Upper lobe of left lung (tissue), 6 donors: ENCODE measurements around the gene SCIMP. TPM values are rescaled to one million over a fixed set of nuclear protein-coding genes. Genes with fewer than 3 reads are reported as not detected.
"Not testable (repeated sequence)": the region's sequence is repeated elsewhere in the genome, so short reads cannot be mapped to it uniquely, and the experiment has no call there.

Experiments
- ATAC-seq, 2 donors: fragments of 200-7000 bp; cut with Tn5 transposase; one replicate each; pipeline ENCODE4 v1.9.1; 2022; ENCODE audit warnings: mild to moderate bottlenecking in 2 of 2, moderate library complexity in 2 of 2; ENCODE audit not compliant: low FRiP score in 2 of 2
- DNase-seq, 2 donors: peaks; one replicate each; pipeline ENCODE4 v3.0.0-alpha.2; 2019 to 2020
- H3K27ac ChIP-seq, 4 donors: fragments of 200-600 bp; sonication (generic); one replicate each; pipeline ENCODE4 v1.5.1; 2016 to 2019
- H3K27me3 ChIP-seq, 4 donors: fragments of 200-600 bp; sonication (generic); one replicate each; pipeline ENCODE4 v1.5.1; 2017 to 2019
- H3K36me3 ChIP-seq, 4 donors: fragments of 200-600 bp; sonication (generic); one replicate each; pipeline ENCODE4 v1.5.1; 2016 to 2019
- H3K4me1 ChIP-seq, 4 donors: fragments of 200-600 bp; sonication (generic); one replicate each; pipeline ENCODE4 v1.5.1; 2018 to 2019
- H3K4me3 ChIP-seq, 4 donors: fragments of 200-600 bp; sonication (generic); one replicate each; pipeline ENCODE4 v1.5.1; 2017 to 2019; ENCODE audit warnings: mild to moderate bottlenecking in 2 of 4, moderate library complexity in 1 of 4
- H3K9me3 ChIP-seq, 4 donors: fragments of 200-600 bp; sonication (generic); one replicate each; pipeline ENCODE4 v1.5.1; 2018 to 2019
- EP300 ChIP-seq, 4 donors: sonication (generic); formaldehyde crosslinking; IDR thresholded peaks; one replicate each; pipeline ENCODE4 v1.5.1; 2017; ENCODE audit warnings: antibody characterized with exemption in 4 of 4, control low read depth in 2 of 4
- POLR2A ChIP-seq, 4 donors: fragments of 450-650 bp; IDR thresholded peaks; one replicate each; pipeline ENCODE4 v1.5.1; 2016 to 2017; ENCODE audit warnings: antibody characterized with exemption in 4 of 4, mild to moderate bottlenecking in 2 of 4
- POLR2AphosphoS5 ChIP-seq, 2 donors: sonication (generic); formaldehyde crosslinking; IDR thresholded peaks; one replicate each; pipeline ENCODE4 v1.5.1; 2017; ENCODE audit warnings: antibody characterized with exemption in 2 of 2
- WGBS, 2 donors: methylation state at CpG; one replicate each; pipeline ENCODE4 v1.1.5; 2017 to 2018; 5-methylcytosine and 5-hydroxymethylcytosine counted together
- total RNA-seq, 6 donors: library from RNA; depleted of rRNA in 4 of 6; stranded (reverse); fragments of >200 nt in 4 of 6; gene quantifications; one replicate each; pipeline versions ENCODE4 v1.1.0 to v1.2.1, GENCODE V29; 2016 to 2021
- TF ChIP-seq, protein P1 (sequence below), 6 experiments: fragments of 450-650 bp in 4 of 6; fragments of 200-600 bp in 2 of 6; sonication (generic) in 2 of 6; IDR thresholded peaks; one replicate each; pipeline ENCODE4 v1.5.1; 2016 to 2019; ENCODE audit warnings: antibody characterized with exemption in 6 of 6
- donor health status: DM: no; HTN: no; CAD: no; lungs with moderate emphysema.
- donor health status: DM: no; HTN: yes; CAD: no; lungs with severe emphysema.

SCIMP gene
- total RNA-seq, 6 donors from 2014 or later, result 6.3 to 30.6 (median 10.7) TPM

DNA sequence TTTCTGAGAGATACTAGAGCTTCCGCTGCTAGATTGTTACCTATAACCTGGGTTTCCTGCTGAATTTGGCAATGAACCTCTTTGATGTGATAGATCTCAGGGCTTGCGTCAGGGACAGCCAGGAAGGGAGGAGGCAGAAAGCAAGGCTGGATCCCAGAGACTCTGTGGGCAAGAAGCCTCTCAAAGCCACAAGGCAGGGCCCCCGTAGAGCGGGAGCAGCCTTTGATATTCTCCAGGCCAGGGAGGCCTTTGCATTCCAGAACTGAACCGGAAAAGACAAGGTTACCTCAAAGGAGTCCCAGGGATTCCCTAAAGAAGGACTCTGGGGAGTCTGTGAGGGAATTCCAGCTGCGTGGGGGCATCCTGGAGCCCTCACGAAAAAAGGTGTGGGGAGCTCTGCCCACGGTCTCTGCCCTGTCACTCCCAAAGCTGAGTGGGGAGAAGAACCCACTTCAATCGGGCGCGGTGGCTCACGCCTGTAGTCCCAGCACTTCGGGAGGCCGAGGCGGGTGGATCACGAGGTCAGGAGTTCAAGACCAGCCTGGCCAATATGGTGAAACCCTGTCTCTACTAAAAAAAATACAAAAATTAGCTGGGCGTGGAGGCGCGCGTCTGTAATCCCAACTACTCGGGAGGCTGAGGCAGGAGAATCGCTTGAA, 14.3 kb upstream of the SCIMP start:
- DNase-seq (no peak), ATAC-seq (no peak)
- 74 to 76% methylated on average over 22 of the region's 22 CpGs for WGBS, 2 donors

GRCh38 chr17:5247621-5248020, 13.0 kb upstream of the SCIMP start:
- H3K27me3 ChIP-seq, result no peaks in the 10 kb centered on the region
- peaks cover 0 to 3% (median 0%) of the 10 kb centered on the region in 4 donors for H3K4me1 ChIP-seq
- 92 to 95% methylated on average over 8 of the region's 8 CpGs for WGBS, 2 donors
- H3K4me3 ChIP-seq, result no peak overlapping the region
- H3K9me3 ChIP-seq, result no peaks in the 10 kb centered on the region
- H3K27ac ChIP-seq, result no peak overlapping the region
- DNase-seq (no peak), ATAC-seq (no peak)
- TF ChIP-seq POLR2AphosphoS5 (IDR thresholded peaks at IDR 0.05), result no peak
- TF ChIP-seq, protein P1, sequence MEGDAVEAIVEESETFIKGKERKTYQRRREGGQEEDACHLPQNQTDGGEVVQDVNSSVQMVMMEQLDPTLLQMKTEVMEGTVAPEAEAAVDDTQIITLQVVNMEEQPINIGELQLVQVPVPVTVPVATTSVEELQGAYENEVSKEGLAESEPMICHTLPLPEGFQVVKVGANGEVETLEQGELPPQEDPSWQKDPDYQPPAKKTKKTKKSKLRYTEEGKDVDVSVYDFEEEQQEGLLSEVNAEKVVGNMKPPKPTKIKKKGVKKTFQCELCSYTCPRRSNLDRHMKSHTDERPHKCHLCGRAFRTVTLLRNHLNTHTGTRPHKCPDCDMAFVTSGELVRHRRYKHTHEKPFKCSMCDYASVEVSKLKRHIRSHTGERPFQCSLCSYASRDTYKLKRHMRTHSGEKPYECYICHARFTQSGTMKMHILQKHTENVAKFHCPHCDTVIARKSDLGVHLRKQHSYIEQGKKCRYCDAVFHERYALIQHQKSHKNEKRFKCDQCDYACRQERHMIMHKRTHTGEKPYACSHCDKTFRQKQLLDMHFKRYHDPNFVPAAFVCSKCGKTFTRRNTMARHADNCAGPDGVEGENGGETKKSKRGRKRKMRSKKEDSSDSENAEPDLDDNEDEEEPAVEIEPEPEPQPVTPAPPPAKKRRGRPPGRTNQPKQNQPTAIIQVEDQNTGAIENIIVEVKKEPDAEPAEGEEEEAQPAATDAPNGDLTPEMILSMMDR (IDR thresholded peaks at IDR 0.05), result no peak
- no peak for TF ChIP-seq EP300 (IDR thresholded peaks at IDR 0.05)
- TF ChIP-seq POLR2A (IDR thresholded peaks at IDR 0.05), result no peak
- no peaks in the 10 kb centered on the region for H3K36me3 ChIP-seq

More for the DNA sequence above, 14.3 kb upstream of the SCIMP start:
- H3K4me1 ChIP-seq, result peaks cover 0 to 3% (median 0%) of the 10 kb centered on the region in 4 donors
- no peak overlapping the region for H3K27ac ChIP-seq
- H3K36me3 ChIP-seq, result no peaks in the 10 kb centered on the region
- no peaks in the 10 kb centered on the region for H3K27me3 ChIP-seq
- no peaks in the 10 kb centered on the region for H3K9me3 ChIP-seq
- TF ChIP-seq POLR2A (IDR thresholded peaks at IDR 0.05) (no peak), EP300 (IDR thresholded peaks at IDR 0.05) (no peak), POLR2AphosphoS5 (IDR thresholded peaks at IDR 0.05) (no peak)
- TF ChIP-seq, protein P1 (IDR thresholded peaks at IDR 0.05), result no peak
- H3K4me3 ChIP-seq, result no peak overlapping the region

GRCh38 chr17:5241861-5242671, 7.4 kb upstream of the SCIMP start:
- ATAC-seq, result no peak
- no peak overlapping the region for H3K4me3 ChIP-seq
- H3K27me3 ChIP-seq, result no peaks in the 10 kb centered on the region
- H3K27ac ChIP-seq, result no peak overlapping the region
- DNase-seq, result no peak
- WGBS, 2 donors, result 45 to 60% methylated on average over 9 to 10 of the region's 10 CpGs
- no peaks in the 10 kb centered on the region for H3K9me3 ChIP-seq
- TF ChIP-seq POLR2AphosphoS5 (IDR thresholded peaks at IDR 0.05) (no peak), POLR2A (IDR thresholded peaks at IDR 0.05) (no peak), EP300 (IDR thresholded peaks at IDR 0.05) (no peak)
- TF ChIP-seq, protein P1 (IDR thresholded peaks at IDR 0.05), result no peak
- peaks cover 0 to 6% (median 0%) of the 10 kb centered on the region in 4 donors for H3K4me1 ChIP-seq
- no peaks in the 10 kb centered on the region for H3K36me3 ChIP-seq

DNA sequence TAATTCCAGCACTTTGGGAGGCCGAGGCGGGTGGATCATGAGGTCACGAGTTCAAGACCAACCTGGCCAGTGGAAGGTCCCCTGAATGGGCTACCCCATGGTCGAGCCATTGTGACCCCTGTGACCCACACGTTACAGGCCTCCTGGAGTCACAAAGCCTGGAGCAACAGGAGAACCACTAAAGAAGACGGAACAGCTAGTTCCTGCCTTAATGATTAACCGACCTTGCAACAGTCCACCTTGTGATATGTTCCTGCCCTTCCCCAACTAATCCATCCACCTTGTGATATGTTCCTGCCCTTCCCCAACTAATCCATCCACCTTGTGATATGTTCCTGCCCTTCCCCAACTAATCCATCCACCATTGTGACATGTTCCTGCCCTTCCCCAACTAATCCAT, 5.1 kb upstream of the SCIMP start:
- not testable (repeated sequence) for H3K27ac ChIP-seq, H3K4me3 ChIP-seq, ATAC-seq, DNase-seq, H3K36me3 ChIP-seq, H3K9me3 ChIP-seq, H3K4me1 ChIP-seq, H3K27me3 ChIP-seq
- 73 to 91% methylated on average over 7 of the region's 7 CpGs for WGBS, 2 donors

GRCh38 chr17:5238333-5238732, 3.7 kb upstream of the SCIMP start:
- H3K4me3 ChIP-seq, result no peak overlapping the region
- no peak for TF ChIP-seq POLR2A (IDR thresholded peaks at IDR 0.05)
- no peak for TF ChIP-seq POLR2AphosphoS5 (IDR thresholded peaks at IDR 0.05)
- no peak for TF ChIP-seq EP300 (IDR thresholded peaks at IDR 0.05)
- TF ChIP-seq, protein P1 (IDR thresholded peaks at IDR 0.05), result no peak
- H3K9me3 ChIP-seq, result no peaks in the 10 kb centered on the region
- ATAC-seq, result no peak
- 64 to 71% methylated on average over 3 to 4 of the region's 4 CpGs for WGBS, 2 donors
- no peaks in the 10 kb centered on the region for H3K27me3 ChIP-seq
- no peak overlapping the region for H3K27ac ChIP-seq
- no peak for DNase-seq
- H3K4me1 ChIP-seq, result peaks cover 0 to 6% (median 0%) of the 10 kb centered on the region in 4 donors
- peaks cover 0 to 6% (median 0%) of the 10 kb centered on the region in 4 donors for H3K36me3 ChIP-seq
